Osteoblast (primary cell): ENCODE data around the gene PEG3. TPM values are rescaled to one million over a fixed set of nuclear protein-coding genes. Genes with fewer than 3 reads are reported as not detected.

Experiments used
- DNase-seq: peaks from one replicate; pipeline ENCODE4 v3.0.0; 2011; ENCODE audit warnings: low spot score, mixed read lengths; ENCODE audit not compliant: insufficient read length; ENCODE audit errors: missing footprints
- H2AFZ ChIP-seq: 2 replicates; pipeline ENCODE4 v1.6.0; 2011; ENCODE audit warnings: mild to moderate bottlenecking, low read length
- H3K27ac ChIP-seq: 2 replicates; pipeline ENCODE4 v1.5.1; 2011; ENCODE audit warnings: mild to moderate bottlenecking, low read depth, low read length, moderate library complexity
- H3K27me3 ChIP-seq: 2 replicates; pipeline ENCODE4 v1.6.0; 2012; ENCODE audit warnings: mild to moderate bottlenecking, control low read depth, inconsistent platforms, low read length, moderate library complexity; ENCODE audit not compliant: insufficient read depth
- H3K36me3 ChIP-seq: 2 replicates; pipeline ENCODE4 v1.5.1; 2011; ENCODE audit warnings: mild to moderate bottlenecking, low read length, control low read depth, moderate library complexity; ENCODE audit not compliant: insufficient read depth
- H3K4me1 ChIP-seq: 2 replicates; pipeline ENCODE4 v1.5.1; 2011; ENCODE audit warnings: mild to moderate bottlenecking, low read length, control low read depth, moderate library complexity; ENCODE audit not compliant: insufficient read depth
- H3K4me2 ChIP-seq: 2 replicates; pipeline ENCODE4 v1.6.0; 2011; ENCODE audit warnings: mild to moderate bottlenecking, low read length; ENCODE audit not compliant: insufficient read depth
- H3K4me3 ChIP-seq: fragments of 200-600 bp; sonication (generic); 3 replicates; pipeline ENCODE4 v1.5.1; 2012; ENCODE audit warnings: mild to moderate bottlenecking, low read length, inconsistent platforms; ENCODE audit not compliant: insufficient read depth
- H3K79me2 ChIP-seq: 2 replicates; pipeline ENCODE4 v1.6.0; 2012; ENCODE audit warnings: mild to moderate bottlenecking, low read length, control low read depth, inconsistent platforms; ENCODE audit not compliant: insufficient read depth
- H3K9me3 ChIP-seq: 2 replicates; pipeline ENCODE4 v1.5.1; 2011; ENCODE audit warnings: low read depth, low read length, control low read depth
- H4K20me1 ChIP-seq: 2 replicates; pipeline ENCODE4 v1.6.0; 2012; ENCODE audit warnings: mild to moderate bottlenecking, low read length, control low read depth; ENCODE audit not compliant: insufficient read depth
- CTCF ChIP-seq: IDR thresholded peaks from 2 replicates; pipeline ENCODE4 v1.5.1; 2011; ENCODE audit warnings: mild to moderate bottlenecking, low read depth, low read length, moderate library complexity; ENCODE audit errors: extremely low read depth
- total RNA-seq: library from RNA; depleted of rRNA; stranded (reverse); fragments of >200 nt; gene quantifications from 2 replicates; pipeline ENCODE4 v1.2.3, GENCODE V29; 2012

PEG3 gene
- total RNA-seq, 1 donor = 1.8 TPM

- Histone ChIP-seq H4K20me1 (no peaks in the 10 kb centered on the region), H3K27ac (no peak overlapping the region), H3K27me3 (no peaks in the 10 kb centered on the region), H2AFZ (no peak overlapping the region), H3K9me3 (peaks cover 6% of the 10 kb centered on the region), H3K79me2 (no peaks in the 10 kb centered on the region), H3K36me3 (no peaks in the 10 kb centered on the region), H3K4me2 (no peak overlapping the region), H3K4me1 (no peaks in the 10 kb centered on the region), H3K4me3 (no peak overlapping the region)
- no peak for TF ChIP-seq CTCF
- no peak for DNase-seq
These were observed 27.0 kb downstream of the PEG3 start for GRCh38 chr19:56813531-56813930.

DNA sequence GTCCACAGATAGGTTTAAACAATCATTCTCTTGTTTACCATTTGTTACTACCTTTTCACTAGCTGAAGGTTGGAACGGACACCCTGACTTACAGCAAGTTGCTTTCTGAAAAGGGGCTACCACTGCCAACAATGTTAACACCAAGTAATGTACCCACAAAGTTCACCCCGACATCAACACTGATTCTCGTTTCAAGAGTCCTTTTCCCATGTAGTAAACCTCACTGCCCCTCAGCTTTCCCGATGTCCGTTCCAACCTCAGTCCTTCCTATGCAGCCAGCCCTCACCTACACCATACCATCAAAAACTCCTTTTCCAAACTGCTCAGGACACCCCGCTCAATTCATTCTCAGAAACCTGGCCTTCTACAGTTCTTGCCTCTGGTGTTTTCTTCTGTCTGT lies 29.0 kb downstream of the PEG3 start:
- Histone ChIP-seq H3K4me1 (no peaks in the 10 kb centered on the region), H3K4me2 (no peak overlapping the region), H2AFZ (no peak overlapping the region), H3K9me3 (peaks cover 2% of the 10 kb centered on the region), H3K4me3 (no peak overlapping the region), H4K20me1 (no peaks in the 10 kb centered on the region), H3K27me3 (no peaks in the 10 kb centered on the region), H3K79me2 (no peaks in the 10 kb centered on the region), H3K27ac (no peak overlapping the region), H3K36me3 (no peaks in the 10 kb centered on the region)
- TF ChIP-seq CTCF = no peak
- no peak for DNase-seq

- no peaks in the 10 kb centered on the region for H4K20me1 ChIP-seq
- H3K4me1 ChIP-seq = no peaks in the 10 kb centered on the region
- H2AFZ ChIP-seq = no peak overlapping the region
- DNase-seq = no peak
- peaks cover 2% of the 10 kb centered on the region for H3K9me3 ChIP-seq
- no peaks in the 10 kb centered on the region for H3K79me2 ChIP-seq
- H3K4me3 ChIP-seq = no peak overlapping the region
- no peaks in the 10 kb centered on the region for H3K27me3 ChIP-seq
- H3K27ac ChIP-seq = no peak overlapping the region
- TF ChIP-seq CTCF = no peak
- H3K4me2 ChIP-seq = no peak overlapping the region
- H3K36me3 ChIP-seq = no peaks in the 10 kb centered on the region
These were observed 30.3 kb downstream of the PEG3 start for GRCh38 chr19:56810260-56810659.

DNA sequence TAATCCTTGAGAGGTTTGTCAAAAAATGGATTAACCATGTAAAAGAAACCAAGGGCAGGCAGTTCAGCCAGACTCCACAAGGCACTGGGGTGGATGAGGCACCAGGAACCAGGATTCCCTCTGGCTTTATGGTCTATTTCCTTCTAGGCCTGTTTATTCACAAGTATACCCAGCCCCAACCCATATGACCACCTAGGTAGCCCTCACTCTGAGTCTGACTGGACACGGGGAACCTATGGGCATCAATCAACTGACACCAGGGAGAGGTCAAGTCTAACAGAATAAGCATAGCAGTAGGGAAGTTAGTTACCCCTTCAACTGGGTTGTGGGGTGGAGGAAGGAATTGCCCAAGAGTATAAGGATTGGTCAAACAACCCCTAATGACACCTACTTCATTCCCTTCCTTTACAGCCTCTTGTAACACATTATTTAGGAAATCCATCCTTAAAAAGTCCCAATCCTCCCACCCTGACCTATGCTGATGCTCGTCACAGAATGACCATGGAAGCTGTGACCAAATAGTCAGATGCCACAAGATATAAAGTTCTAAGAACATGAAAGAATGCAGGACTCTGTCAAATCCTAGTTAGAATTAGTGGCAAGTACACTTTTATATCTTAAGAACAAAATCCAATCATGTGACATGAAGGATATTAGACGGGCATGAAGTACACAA lies 31.7 kb downstream of the PEG3 start:
- no peaks in the 10 kb centered on the region for H3K79me2 ChIP-seq
- no peak overlapping the region for H2AFZ ChIP-seq
- no peaks in the 10 kb centered on the region for H3K36me3 ChIP-seq
- peaks cover 2% of the 10 kb centered on the region for H3K9me3 ChIP-seq
- no peaks in the 10 kb centered on the region for H3K4me1 ChIP-seq
- no peak overlapping the region for H3K4me3 ChIP-seq
- no peaks in the 10 kb centered on the region for H4K20me1 ChIP-seq
- no peak for DNase-seq
- H3K4me2 ChIP-seq = no peak overlapping the region
- no peak overlapping the region for H3K27ac ChIP-seq
- no peak for TF ChIP-seq CTCF
- H3K27me3 ChIP-seq = no peaks in the 10 kb centered on the region
